Liver (tissue), 9 donors: ENCODE measurements around the gene SMURF2. TPM values are rescaled to one million over a fixed set of nuclear protein-coding genes. Genes with fewer than 3 reads are reported as not detected.

Source experiments
- DNase-seq: peaks from one replicate; pipeline ENCODE4 v3.0.0-alpha.2; 2017; ENCODE audit warnings: low spot score
- H3K27ac ChIP-seq, 2 donors: one replicate each; pipeline ENCODE4 v1.7.0; 2013; ENCODE audit warnings: inconsistent platforms in 2 of 2, low read length in 2 of 2, control low read depth in 1 of 2, low read depth in 1 of 2, mild to moderate bottlenecking in 1 of 2
- H3K27me3 ChIP-seq, 4 donors: one replicate each; pipeline versions ENCODE4 v1.6.1 to v1.7.0; 2013; ENCODE audit warnings: low read length in 3 of 4, inconsistent platforms in 1 of 4, mild to moderate bottlenecking in 1 of 4, moderate library complexity in 1 of 4; ENCODE audit not compliant: control insufficient read depth in 4 of 4, insufficient read depth in 4 of 4
- H3K36me3 ChIP-seq, 4 donors: one replicate each; pipeline versions ENCODE4 v1.6.1 to v1.7.0; 2013; ENCODE audit warnings: low read length in 3 of 4, mild to moderate bottlenecking in 3 of 4, low read depth in 1 of 4, moderate library complexity in 1 of 4; ENCODE audit not compliant: control insufficient read depth in 4 of 4, insufficient read depth in 3 of 4
- H3K4me1 ChIP-seq, 4 donors: one replicate each; pipeline versions ENCODE4 v1.6.1 to v1.7.0; 2013; ENCODE audit warnings: low read length in 3 of 4, mild to moderate bottlenecking in 3 of 4, moderate library complexity in 1 of 4; ENCODE audit not compliant: control insufficient read depth in 4 of 4, insufficient read depth in 4 of 4
- H3K4me3 ChIP-seq, 3 donors: one replicate each; pipeline versions ENCODE4 v1.6.1 to v1.7.0; 2013; ENCODE audit warnings: low read length in 3 of 3, control low read depth in 1 of 3, low read depth in 1 of 3, mild to moderate bottlenecking in 1 of 3
- H3K9ac ChIP-seq, 2 donors: one replicate each; pipeline ENCODE4 v1.7.0; 2013; ENCODE audit warnings: low read length in 2 of 2, mild to moderate bottlenecking in 2 of 2, moderate library complexity in 2 of 2, control low read depth in 1 of 2, low read depth in 1 of 2
- H3K9me3 ChIP-seq, 4 donors: one replicate each; pipeline versions ENCODE4 v1.6.1 to v1.7.0; 2013; ENCODE audit warnings: low read length in 3 of 4; ENCODE audit not compliant: control insufficient read depth in 4 of 4
- ATF3 ChIP-seq: IDR thresholded peaks from 2 replicates; pipeline ENCODE4 v1.6.1; 2016; ENCODE audit warnings: antibody characterized with exemption
- CTCF ChIP-seq: fragments of 150-350 bp; IDR thresholded peaks from 2 replicates; pipeline ENCODE4 v1.5.1; 2017; ENCODE audit warnings: improper control_type of control experiment, low read depth, low read length; ENCODE audit not compliant: missing input control
- EGR1 ChIP-seq, 2 donors: IDR thresholded peaks; 2 replicates each; pipeline ENCODE4 v1.6.1; 2016 to 2018; ENCODE audit warnings: antibody characterized with exemption in 2 of 2, low read depth in 2 of 2
- FOXA2 ChIP-seq: IDR thresholded peaks from 2 replicates; pipeline ENCODE4 v1.6.1; 2016; ENCODE audit warnings: antibody characterized with exemption
- GABPA ChIP-seq, 2 donors: IDR thresholded peaks in 1 of 2; conservative IDR thresholded peaks in 1 of 2; 2 replicates each; pipeline ENCODE4 v1.6.1; 2016; ENCODE audit warnings: antibody characterized with exemption in 2 of 2, mild to moderate bottlenecking in 1 of 2, moderate library complexity in 1 of 2
- HNF4G ChIP-seq: IDR thresholded peaks from 2 replicates; pipeline ENCODE4 v1.6.1; 2016; ENCODE audit warnings: antibody characterized with exemption
- JUND ChIP-seq, 2 donors: IDR thresholded peaks; 2 replicates each; pipeline ENCODE4 v1.6.1; 2016; ENCODE audit warnings: antibody characterized with exemption in 2 of 2
- MAX ChIP-seq: IDR thresholded peaks from 2 replicates; pipeline ENCODE4 v1.6.1; 2016; ENCODE audit warnings: antibody characterized with exemption
- NR2F2 ChIP-seq: IDR thresholded peaks from 2 replicates; pipeline ENCODE4 v1.6.1; 2016; ENCODE audit warnings: antibody characterized with exemption
- REST ChIP-seq: IDR thresholded peaks from 2 replicates; pipeline ENCODE4 v1.6.1; 2016; ENCODE audit warnings: antibody characterized with exemption, mild to moderate bottlenecking
- RXRA ChIP-seq, 2 donors: IDR thresholded peaks; 2 replicates each; pipeline ENCODE4 v1.6.1; 2017 to 2018; ENCODE audit warnings: antibody characterized with exemption in 2 of 2, mild to moderate bottlenecking in 1 of 2
- SP1 ChIP-seq: IDR thresholded peaks from 2 replicates; pipeline ENCODE4 v1.6.1; 2018; ENCODE audit warnings: antibody characterized with exemption, mild to moderate bottlenecking
- TAF1 ChIP-seq: conservative IDR thresholded peaks from 2 replicates; pipeline ENCODE4 v1.6.1; 2016; ENCODE audit warnings: antibody characterized with exemption, mild to moderate bottlenecking
- YY1 ChIP-seq: IDR thresholded peaks from 2 replicates; pipeline ENCODE4 v1.6.1; 2016; ENCODE audit warnings: antibody characterized with exemption, mild to moderate bottlenecking
- WGBS: extraction: QIAGEN DNeasy Blood & Tissue Kit; methylation state at CpG from one replicate; pipeline ENCODE4 v1.1.7; 2013; 5-methylcytosine and 5-hydroxymethylcytosine counted together
- polyA plus RNA-seq, 2 donors: library from polyadenylated mRNA; stranded (reverse) in 1 of 2; unstranded in 1 of 2; fragments of 200-250 nt in 1 of 2; fragments of >200 nt in 1 of 2; fragmentation: Nextera tagmentation in 1 of 2; extraction: Ambion mirVana in 1 of 2; gene quantifications; one replicate each; pipeline versions ENCODE4 v1.2.1 to v1.2.3, GENCODE V29; 2013 to 2015
- total RNA-seq, 2 donors: library from RNA; depleted of rRNA; stranded (reverse); fragments of >200 nt; gene quantifications; one replicate each; pipeline ENCODE4 v1.2.3, GENCODE V29; 2014
- donor health status: healthy.
- donor health status: healthy.
- donor health status: healthy.
- donor health status: healthy.
- donor health status: healthy.

Gene SMURF2
- total and polyA plus RNA-seq, 4 donors = 2.0 to 6.9 (median 3.5) TPM

- WGBS = 95% methylated on average over 5 of the region's 5 CpGs
- Histone ChIP-seq H3K36me3 (peaks cover 5 to 23% (median 15%) of the 10 kb centered on the region in 4 donors), H3K4me1 (no peaks in the 10 kb centered on the region), H3K9me3 (no peaks in the 10 kb centered on the region), H3K4me3 (no peak overlapping the region), H3K27me3 (no peaks in the 10 kb centered on the region), H3K27ac (no peak overlapping the region), H3K9ac (no peak overlapping the region)
- no peak for TF ChIP-seq RXRA (IDR thresholded peaks at IDR 0.05)
- TF ChIP-seq FOXA2 = no peak
- no peak for TF ChIP-seq JUND (IDR thresholded peaks at IDR 0.05)
- no peak for TF ChIP-seq REST
- no peak for TF ChIP-seq YY1
- TF ChIP-seq CTCF = no peak
- no peak for TF ChIP-seq EGR1 (IDR thresholded peaks at IDR 0.05; ENCODE audit: low read depth in 2 of 2)
- no peak for TF ChIP-seq SP1
- TF ChIP-seq MAX = no peak
- no peak for TF ChIP-seq TAF1
- TF ChIP-seq ATF3 = no peak
- no peak for TF ChIP-seq GABPA (IDR thresholded peaks at IDR 0.05 in 1 of 2, conservative IDR thresholded peaks at IDR 0.05 in 1 of 2)
- TF ChIP-seq HNF4G = no peak
- no peak for DNase-seq
Observed at GRCh38 chr17:64551461-64551860, 110.6 kb downstream of the SMURF2 start.

GRCh38 chr17:64547319-64547718 lies 114.8 kb downstream of the SMURF2 start:
- no peaks in the 10 kb centered on the region for H3K27me3 ChIP-seq
- WGBS = 94% methylated on average over 10 of the region's 10 CpGs
- no peak overlapping the region for H3K27ac ChIP-seq
- H3K9ac ChIP-seq = no peak overlapping the region
- no peaks in the 10 kb centered on the region for H3K4me1 ChIP-seq
- H3K36me3 ChIP-seq = peaks cover 5 to 21% (median 13%) of the 10 kb centered on the region in 4 donors
- no peak overlapping the region for H3K4me3 ChIP-seq
- DNase-seq = no peak
- no peak for TF ChIP-seq MAX
- TF ChIP-seq YY1 = no peak
- H3K9me3 ChIP-seq = no peaks in the 10 kb centered on the region

GRCh38 chr17:64546716-64547115 lies 115.4 kb downstream of the SMURF2 start:
- WGBS = 95% methylated on average over 7 of the region's 7 CpGs
- H3K36me3 ChIP-seq = peaks cover 5 to 23% (median 13%) of the 10 kb centered on the region in 4 donors

More at GRCh38 chr17:64546716-64547115, 115.4 kb downstream of the SMURF2 start:
- no peak for DNase-seq
- Histone ChIP-seq H3K27ac (no peak overlapping the region), H3K9me3 (no peaks in the 10 kb centered on the region), H3K9ac (no peak overlapping the region), H3K27me3 (no peaks in the 10 kb centered on the region), H3K4me1 (no peaks in the 10 kb centered on the region), H3K4me3 (no peak overlapping the region)
- no peak for TF ChIP-seq NR2F2
